Measurements from ENCODE around the gene TRABD2B.

The TRABD2B gene

DNA sequence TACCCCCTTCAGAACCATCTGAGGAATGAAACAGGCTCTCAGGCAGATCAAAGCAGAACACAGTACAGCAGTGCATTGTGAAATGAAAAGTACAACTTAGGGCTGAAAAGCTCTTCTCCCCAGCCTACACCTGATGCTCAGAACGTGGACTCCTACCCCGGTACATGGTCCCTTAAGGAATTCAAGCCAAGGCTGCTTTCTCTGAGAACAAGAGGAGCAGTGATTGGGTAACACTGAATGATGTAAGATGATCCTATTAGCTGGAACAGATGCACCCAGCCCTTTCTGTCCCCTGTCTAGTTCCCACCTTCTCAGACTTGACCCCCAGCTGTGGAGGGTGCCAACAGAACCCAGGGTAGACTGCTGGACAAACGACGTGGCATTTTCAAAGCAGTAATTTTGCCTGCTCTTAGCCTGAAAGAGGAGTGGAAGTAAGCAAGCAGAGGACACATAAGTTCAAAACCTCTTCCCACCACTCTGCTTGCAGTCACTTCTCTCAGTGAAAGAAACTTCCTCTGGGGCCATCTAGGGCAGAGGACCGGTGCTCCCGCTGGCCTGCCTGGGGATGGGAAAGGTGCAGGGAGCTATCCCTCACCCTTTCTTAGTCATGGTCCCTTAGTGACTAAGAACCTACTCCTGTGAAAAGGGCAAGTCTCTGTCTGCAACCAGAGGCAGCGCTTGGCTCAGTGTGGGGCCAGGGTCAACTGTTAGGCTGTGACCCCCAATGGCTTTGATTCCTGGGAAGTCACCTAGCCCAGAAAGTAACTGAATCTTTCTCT is 72.7 kb downstream of the TRABD2B start:
- DNase-seq, result no peak

GRCh38 chr1:47921935-47922415 is 75.2 kb downstream of the TRABD2B start:
- no peaks in the 10 kb centered on the region for H4K20me1 ChIP-seq (ENCODE audit: insufficient read depth, low read length)

More for the DNA sequence above, 72.7 kb downstream of the TRABD2B start:
- H2AFZ ChIP-seq (ENCODE audit: low read depth, low read length), result no peak overlapping the region
- TF ChIP-seq, protein P1, sequence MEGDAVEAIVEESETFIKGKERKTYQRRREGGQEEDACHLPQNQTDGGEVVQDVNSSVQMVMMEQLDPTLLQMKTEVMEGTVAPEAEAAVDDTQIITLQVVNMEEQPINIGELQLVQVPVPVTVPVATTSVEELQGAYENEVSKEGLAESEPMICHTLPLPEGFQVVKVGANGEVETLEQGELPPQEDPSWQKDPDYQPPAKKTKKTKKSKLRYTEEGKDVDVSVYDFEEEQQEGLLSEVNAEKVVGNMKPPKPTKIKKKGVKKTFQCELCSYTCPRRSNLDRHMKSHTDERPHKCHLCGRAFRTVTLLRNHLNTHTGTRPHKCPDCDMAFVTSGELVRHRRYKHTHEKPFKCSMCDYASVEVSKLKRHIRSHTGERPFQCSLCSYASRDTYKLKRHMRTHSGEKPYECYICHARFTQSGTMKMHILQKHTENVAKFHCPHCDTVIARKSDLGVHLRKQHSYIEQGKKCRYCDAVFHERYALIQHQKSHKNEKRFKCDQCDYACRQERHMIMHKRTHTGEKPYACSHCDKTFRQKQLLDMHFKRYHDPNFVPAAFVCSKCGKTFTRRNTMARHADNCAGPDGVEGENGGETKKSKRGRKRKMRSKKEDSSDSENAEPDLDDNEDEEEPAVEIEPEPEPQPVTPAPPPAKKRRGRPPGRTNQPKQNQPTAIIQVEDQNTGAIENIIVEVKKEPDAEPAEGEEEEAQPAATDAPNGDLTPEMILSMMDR (IDR thresholded peaks at IDR 0.05; ENCODE audit: borderline replicate concordance, extremely low read depth, low read length, poor library complexity, severe bottlenecking), result no peak
- TF ChIP-seq EZH2 (IDR thresholded peaks at IDR 0.05; ENCODE audit: borderline replicate concordance, low read depth, low read length, severe bottlenecking), result no peak
- H3K9ac ChIP-seq (ENCODE audit: low read depth, low read length), result no peak overlapping the region
- no peak for ATAC-seq (ENCODE audit: insufficient read depth, low read depth)
- no peaks in the 10 kb centered on the region for H3K79me2 ChIP-seq (ENCODE audit: insufficient read depth, low read length)
- H3K4me1 ChIP-seq (ENCODE audit: insufficient read depth, low read length), result no peaks in the 10 kb centered on the region
- no peak overlapping the region for H3K4me3 ChIP-seq (ENCODE audit: low read depth in 1 of 2, low read length in 2 of 2)
- no peak overlapping the region for H3K27ac ChIP-seq (ENCODE audit: low read length)
- H3K9me3 ChIP-seq (ENCODE audit: insufficient read depth, low read length, severe bottlenecking), result no peaks in the 10 kb centered on the region
- peaks cover 3% of the 10 kb centered on the region for H3K27me3 ChIP-seq (ENCODE audit: insufficient read depth, low read length, poor library complexity)
- no peaks in the 10 kb centered on the region for H3K36me3 ChIP-seq (ENCODE audit: insufficient read depth, low read length)
- H4K20me1 ChIP-seq (ENCODE audit: insufficient read depth, low read length), result no peaks in the 10 kb centered on the region
- no peak overlapping the region for H3K4me2 ChIP-seq (ENCODE audit: insufficient read depth, low read length)

GRCh38 chr1:47919113-47919833 is 77.9 kb downstream of the TRABD2B start:
- Histone ChIP-seq H3K27me3 (ENCODE audit: insufficient read depth, low read length, poor library complexity) (peaks cover 3% of the 10 kb centered on the region), H3K4me1 (ENCODE audit: insufficient read depth, low read length) (no peaks in the 10 kb centered on the region), H2AFZ (ENCODE audit: low read depth, low read length) (no peak overlapping the region), H3K4me3 (ENCODE audit: low read depth in 1 of 2, low read length in 2 of 2) (no peak overlapping the region), H3K9ac (ENCODE audit: low read depth, low read length) (no peak overlapping the region), H3K36me3 (ENCODE audit: insufficient read depth, low read length) (no peaks in the 10 kb centered on the region), H3K27ac (ENCODE audit: low read length) (no peak overlapping the region), H3K9me3 (ENCODE audit: insufficient read depth, low read length, severe bottlenecking) (no peaks in the 10 kb centered on the region), H3K4me2 (ENCODE audit: insufficient read depth, low read length) (no peak overlapping the region), H4K20me1 (ENCODE audit: insufficient read depth, low read length) (no peaks in the 10 kb centered on the region), H3K79me2 (ENCODE audit: insufficient read depth, low read length) (no peaks in the 10 kb centered on the region)
- DNase-seq, result no peak
- ATAC-seq (ENCODE audit: insufficient read depth, low read depth), result no peak
- TF ChIP-seq, protein P1 (IDR thresholded peaks at IDR 0.05; ENCODE audit: borderline replicate concordance, extremely low read depth, low read length, poor library complexity, severe bottlenecking), result no peak
- TF ChIP-seq EZH2 (IDR thresholded peaks at IDR 0.05; ENCODE audit: borderline replicate concordance, low read depth, low read length, severe bottlenecking), result no peak

More at GRCh38 chr1:47921935-47922415, 75.2 kb downstream of the TRABD2B start:
- no peak overlapping the region for H3K9ac ChIP-seq (ENCODE audit: low read depth, low read length)
- ATAC-seq (ENCODE audit: insufficient read depth, low read depth) (no peak), DNase-seq (no peak)
- no peaks in the 10 kb centered on the region for H3K4me1 ChIP-seq (ENCODE audit: insufficient read depth, low read length)
- no peak overlapping the region for H3K27ac ChIP-seq (ENCODE audit: low read length)
- no peak overlapping the region for H2AFZ ChIP-seq (ENCODE audit: low read depth, low read length)
- no peaks in the 10 kb centered on the region for H3K9me3 ChIP-seq (ENCODE audit: insufficient read depth, low read length, severe bottlenecking)
- TF ChIP-seq EZH2 (IDR thresholded peaks at IDR 0.05; ENCODE audit: borderline replicate concordance, low read depth, low read length, severe bottlenecking), result no peak
- TF ChIP-seq, protein P1 (IDR thresholded peaks at IDR 0.05; ENCODE audit: borderline replicate concordance, extremely low read depth, low read length, poor library complexity, severe bottlenecking), result no peak
- no peak overlapping the region for H3K4me3 ChIP-seq (ENCODE audit: low read depth in 1 of 2, low read length in 2 of 2)
- H3K36me3 ChIP-seq (ENCODE audit: insufficient read depth, low read length), result no peaks in the 10 kb centered on the region
- no peak overlapping the region for H3K4me2 ChIP-seq (ENCODE audit: insufficient read depth, low read length)
- peaks cover 3% of the 10 kb centered on the region for H3K27me3 ChIP-seq (ENCODE audit: insufficient read depth, low read length, poor library complexity)
- no peaks in the 10 kb centered on the region for H3K79me2 ChIP-seq (ENCODE audit: insufficient read depth, low read length)

Data from DND-41 (cell line).